HG02678 (cell line): ENCODE results near the gene RNASE8.
"Not testable (repeated sequence)": the region's sequence is repeated elsewhere in the genome, so short reads cannot be mapped to it uniquely, and the experiment has no call there.

Experiments used
- ATAC-seq: cut with Tn5 transposase; IDR thresholded peaks from one replicate; pipeline ENCODE4 v1.9.1; 2021; ENCODE audit warnings: mild to moderate bottlenecking, moderate library complexity; ENCODE audit not compliant: unreplicated experiment

RNASE8 gene

DNA sequence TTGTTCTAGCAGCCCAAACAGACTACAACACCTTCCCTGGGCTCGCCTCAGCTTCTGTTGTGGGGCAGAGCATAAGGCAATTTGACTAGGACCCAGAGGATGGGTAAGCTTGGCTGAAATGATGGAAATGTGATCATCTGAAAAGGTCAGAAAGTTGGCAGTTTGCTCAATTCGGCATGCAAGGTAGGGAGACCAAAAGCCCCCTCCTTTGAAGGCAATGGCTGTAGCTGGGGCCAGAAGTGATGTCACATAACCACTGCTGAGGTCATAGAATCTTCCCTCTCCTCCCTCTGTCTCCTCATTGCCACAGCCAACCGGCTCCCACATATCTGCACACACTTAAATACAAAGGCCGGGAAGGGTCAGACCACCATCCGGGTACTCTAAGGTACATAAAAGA lies 27.7 kb upstream of the RNASE8 start, which contains the start of gene TPPP2:
Gene TPPP2 (plus strand): TSS at position 301 of the 400 bp plus-strand sequence. CDS start 365 bp downstream, outside the sequence.
- no peak for ATAC-seq

DNA sequence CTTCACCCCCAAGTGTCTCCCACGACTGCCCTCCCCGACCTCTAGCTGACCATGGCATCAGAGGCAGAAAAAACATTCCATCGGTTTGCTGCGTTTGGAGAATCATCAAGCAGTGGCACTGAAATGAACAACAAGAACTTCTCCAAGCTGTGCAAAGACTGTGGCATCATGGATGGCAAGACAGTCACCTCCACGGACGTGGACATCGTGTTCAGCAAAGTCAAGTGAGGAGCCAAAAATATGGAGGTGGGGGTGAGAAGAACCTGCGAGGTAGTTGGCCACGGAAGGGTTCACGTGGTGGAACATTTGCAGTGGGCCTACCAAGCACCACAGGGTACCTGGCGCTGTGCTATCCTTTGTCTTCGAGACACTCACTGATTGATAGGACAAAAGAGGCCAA lies 27.1 kb upstream of the RNASE8 start:
- ATAC-seq, result no peak

DNA sequence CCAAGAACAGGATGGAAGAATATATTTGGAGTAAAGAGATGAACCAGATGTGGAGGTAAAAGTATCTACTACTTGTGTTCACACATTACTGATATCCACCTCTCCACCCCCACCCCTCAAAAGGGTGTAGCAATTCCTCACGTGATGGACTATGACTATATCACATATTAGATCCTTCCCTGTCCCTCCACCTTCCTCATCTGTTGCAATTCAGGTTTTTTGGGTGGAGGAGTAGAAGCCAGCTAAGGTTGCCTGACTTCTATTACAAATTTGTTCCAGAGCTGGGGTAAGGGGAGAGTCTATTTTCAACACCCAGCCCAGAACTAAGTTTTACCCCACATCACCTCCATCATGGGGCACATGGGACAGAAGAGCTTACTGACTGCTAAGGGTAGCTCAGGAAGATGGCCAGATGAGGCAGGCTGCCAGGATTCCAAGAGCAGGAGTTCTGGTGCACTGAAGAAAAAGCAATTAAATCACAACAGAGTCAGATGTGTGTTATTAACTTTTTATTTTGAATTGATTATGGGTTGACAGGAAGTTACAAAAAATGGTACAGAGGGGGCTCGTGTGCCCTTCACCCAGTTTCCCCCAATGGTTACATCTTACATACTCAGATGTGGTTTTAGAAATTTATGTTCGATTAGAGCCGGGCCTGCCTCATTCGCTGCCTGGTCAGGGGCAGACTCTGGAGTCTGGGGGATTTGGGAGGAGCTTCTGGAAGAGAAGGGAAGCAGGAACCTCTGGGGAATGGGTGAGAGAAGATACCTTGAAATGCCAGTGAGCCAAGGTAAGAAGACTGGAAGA lies 25.1 kb upstream of the RNASE8 start:
- no peak for ATAC-seq

DNA sequence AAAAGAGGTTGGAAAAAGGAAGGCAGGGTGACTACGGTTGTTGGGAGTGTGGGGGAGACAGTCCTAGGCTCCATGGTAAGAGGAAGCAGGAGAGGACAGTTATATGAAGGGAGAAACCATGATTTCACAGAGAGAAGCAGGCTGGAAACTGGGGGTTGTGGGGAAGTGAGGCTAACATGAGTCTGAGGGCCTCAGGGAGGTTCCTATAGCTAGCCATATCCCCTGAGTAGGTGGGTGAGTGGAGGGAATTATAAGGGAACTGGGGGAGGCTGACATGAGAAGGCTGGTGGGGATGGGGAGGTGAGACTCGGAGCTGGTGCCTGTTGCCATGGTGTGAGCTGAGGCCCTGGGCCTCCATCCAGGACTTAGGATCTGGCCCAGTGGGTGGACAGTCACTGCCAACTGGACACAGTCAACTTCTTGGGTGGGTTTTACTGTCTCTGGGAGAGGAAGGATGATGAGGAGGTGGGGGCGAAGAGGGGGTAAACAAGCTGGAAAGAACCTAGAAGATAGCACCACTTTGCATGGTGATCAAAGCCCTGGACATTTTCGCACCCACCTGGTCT lies 24.4 kb upstream of the RNASE8 start:
- ATAC-seq, result no peak

DNA sequence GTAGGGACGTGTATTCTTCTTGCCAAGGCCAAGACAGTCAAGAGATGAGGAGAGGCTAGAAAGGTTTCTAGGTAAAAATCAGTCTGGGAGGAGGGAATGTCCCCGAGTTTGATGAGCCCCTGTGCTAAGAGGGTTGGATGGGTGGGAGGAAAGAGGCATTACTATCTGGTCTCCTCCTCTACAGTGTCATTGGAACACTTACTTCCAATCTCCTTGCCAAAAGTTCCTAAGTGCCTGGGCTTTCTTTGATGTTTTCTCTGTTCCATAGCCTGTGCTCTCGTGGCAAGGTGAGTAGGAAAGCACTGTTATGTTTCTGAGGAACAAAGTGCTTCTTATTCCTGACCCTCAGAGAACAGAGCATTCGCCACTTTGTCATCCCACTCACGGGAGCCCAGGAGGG lies 22.9 kb upstream of the RNASE8 start, which contains the start of gene RNASE13:
Gene RNASE13 (minus strand): TSS at position 101 of the 400 bp plus-strand sequence. CDS start 519 bp downstream, outside the sequence.
- ATAC-seq, result no peak

DNA sequence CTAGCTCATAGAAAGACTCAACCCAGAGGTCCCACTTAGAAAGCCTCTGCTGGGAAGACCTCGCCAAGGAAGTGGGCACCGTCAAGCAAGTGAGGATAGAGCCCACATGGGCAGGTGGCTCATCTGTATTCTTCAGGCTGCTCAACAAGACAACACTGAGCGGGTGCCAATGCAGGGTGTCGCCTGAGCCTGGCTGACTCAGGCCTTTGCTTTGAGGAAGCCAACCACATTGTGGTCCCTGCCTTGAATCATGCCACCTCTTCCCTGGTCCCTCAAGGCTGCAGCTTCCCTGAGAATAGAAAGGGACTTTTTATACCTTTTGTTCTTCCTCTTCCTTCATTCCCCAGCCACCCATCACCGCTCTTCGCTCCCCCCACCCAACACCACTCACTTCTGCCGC lies 20.9 kb upstream of the RNASE8 start:
- ATAC-seq, result no peak

DNA sequence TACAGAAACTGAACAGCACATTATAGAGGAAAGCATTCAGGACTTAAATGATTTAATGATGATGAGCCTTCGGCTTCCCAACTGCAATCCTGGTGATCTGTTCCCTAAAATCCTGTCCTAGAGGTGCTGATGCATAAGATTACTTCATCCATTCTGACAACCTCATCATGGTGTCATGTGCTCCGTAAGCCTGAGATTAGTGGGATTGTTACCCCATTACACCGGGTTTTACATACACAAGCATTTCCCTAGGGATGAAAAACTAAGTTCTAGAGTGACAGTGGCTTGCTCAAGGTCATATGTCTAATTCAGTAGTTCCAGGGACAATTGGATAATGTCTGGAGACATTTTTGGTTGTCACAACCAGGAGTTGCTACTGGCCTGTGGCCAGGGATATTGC lies 20.5 kb upstream of the RNASE8 start:
- ATAC-seq, result no peak

DNA sequence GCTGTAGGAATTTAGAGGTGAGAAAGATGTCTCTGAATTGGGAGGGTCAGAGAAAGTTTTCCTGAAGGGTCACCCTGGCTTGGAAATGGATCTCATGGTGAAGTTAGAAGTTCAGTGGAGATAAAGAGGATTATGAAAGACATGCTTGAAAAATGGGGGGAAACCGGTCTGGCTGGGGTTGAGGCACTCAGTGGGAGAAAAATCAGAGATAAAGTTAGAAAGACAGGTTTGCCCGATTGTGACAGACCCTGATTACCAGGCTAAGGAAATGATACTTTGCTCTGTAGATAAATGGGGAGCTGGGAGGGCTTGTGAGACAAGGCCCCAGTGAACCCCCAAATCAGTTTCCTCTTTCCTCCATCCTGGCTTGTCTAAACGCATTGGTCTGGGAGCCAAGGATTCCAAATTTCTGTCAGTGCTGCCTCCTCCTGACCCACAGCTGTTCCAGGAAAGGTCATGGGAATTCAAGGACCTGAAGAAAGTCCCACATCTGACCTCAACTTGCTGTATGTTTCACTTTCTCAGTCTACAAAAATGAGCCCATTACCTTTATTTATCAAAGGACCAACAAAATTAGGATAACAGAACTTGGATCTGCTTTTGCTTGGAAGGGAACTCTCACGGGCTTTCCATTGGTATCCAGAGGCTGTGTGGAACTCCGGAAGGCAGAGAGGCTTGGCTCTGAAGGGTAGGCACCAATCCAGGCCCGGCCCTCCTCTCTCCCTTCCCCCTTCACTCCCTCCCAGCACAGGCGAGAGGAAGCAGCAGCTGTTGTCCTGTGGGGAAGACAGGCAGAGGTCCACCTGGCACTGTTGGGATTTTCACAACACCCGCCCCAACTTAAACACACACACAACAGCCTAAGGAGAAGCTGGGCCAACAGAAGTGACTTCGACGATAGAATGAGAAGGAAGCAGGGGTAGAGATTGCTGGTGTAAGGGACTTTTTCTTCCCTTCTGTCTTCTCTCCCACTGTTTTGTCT lies 18.9 kb upstream of the RNASE8 start:
- no peak for ATAC-seq

DNA sequence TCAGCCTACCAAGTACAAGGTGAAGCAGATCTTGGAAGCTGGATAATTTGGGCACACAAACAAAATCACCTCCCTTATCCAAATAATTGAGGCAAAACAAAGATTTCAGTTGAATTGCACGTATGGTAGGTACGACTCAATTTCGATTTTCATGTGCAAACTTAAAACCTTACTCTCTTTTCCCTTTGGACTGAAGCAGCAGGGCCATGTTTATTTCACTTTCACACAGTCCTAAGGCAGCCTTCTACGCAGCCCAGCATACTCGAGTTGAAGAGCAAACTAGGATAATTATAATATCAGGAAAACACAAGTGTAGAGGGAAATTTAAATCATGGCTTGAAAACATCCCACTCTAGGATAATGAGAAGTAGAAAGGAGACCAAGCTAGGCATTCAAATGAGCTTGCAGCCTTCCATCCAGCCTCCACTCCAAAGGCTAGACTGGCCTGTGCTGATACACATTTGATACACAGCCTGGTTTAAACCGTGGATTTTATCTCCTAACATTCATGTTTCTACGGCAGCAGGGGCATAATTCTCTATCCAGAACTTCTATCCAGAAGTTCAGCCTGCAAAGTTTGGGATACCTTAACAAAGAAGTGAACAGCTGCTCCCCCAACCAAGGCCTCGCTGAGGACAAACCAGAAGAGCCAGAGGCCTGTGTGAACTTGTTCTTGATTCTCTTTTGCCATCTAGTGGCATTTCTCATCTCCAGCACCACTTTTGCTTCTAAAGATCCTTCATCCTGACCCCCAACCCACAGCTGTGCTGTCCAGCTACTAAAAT lies 17.8 kb upstream of the RNASE8 start:
- ATAC-seq, result no peak

DNA sequence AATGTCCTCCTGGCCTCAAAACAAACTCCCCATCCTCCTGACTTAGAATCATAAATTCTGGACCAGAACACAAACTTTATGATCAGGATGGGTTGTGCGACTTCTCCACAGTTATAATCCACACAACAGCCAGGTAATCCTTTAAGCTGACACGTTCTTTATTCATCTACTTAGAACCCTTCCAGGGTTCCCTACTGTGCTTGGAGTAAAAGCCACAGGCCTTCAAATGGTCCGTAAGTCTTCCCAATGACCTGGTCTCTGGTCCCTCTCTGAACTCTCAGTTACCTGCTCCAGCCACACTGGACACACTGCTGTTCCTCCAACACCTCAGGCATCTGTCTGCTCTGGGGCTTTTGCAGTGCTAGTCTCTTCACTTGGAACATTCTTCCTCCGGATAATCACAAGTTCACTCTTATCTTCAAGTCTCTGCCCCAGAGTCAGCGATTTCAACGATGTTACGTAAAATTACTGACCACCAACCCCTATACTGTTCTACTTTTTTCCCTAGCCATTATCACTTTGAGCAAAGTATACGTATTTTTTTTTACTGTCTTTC lies 17.2 kb upstream of the RNASE8 start:
- no peak for ATAC-seq

DNA sequence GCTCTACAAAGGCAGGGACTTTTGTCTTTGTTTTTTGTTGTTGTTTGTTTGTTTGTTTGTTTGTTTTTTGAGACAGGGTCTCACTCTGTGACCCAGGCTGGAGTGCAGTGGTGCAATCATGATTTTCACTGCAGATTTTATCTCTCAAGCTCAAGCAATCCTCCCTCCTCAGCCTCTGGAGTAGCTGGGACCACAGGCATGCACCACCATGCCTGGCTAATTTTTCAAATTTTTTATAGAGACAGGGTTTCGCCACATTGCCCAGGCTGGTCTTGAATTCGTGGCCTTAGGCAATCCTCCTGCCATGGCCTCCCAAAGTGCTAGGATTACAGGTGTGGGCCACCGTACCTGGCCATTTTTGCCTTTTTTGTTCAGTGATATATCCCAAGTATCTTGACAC lies 16.7 kb upstream of the RNASE8 start:
- ATAC-seq, result not testable (repeated sequence)

DNA sequence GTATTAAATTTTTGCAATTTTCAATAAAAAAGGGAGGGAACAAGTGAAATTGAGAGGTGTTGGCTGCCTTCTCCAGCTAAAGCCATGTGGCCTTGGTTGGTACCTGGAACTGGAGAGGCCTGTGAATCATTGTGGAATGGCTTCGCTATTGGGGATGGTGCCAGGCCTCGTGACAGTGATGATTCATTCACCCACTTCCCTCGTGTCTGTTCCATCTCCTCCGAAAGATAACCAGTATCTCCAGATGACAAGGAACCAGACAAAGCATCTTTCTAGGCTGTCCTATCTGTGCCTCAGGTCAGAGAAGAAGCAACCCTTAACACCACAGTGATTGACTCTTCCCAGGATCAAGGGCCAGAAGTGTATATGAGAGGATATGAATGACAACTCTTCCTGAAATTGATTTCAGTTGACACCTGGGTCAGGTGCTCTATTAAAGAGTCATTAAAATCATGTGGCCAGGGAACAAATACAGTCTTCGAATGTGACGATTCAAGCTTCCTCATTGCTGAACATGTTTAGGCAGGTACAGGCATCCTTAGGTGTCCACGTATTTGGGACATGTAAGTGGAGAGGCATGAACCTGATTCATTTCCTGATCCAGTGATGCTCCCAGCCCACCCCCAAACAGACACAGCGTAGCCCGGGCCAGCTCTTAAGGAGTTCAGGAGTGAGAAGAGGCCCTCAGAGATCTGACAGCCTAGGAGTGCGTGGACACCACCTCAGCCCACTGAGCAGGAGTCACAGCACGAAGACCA lies 15.8 kb upstream of the RNASE8 start, which contains the start of gene RNASE7:
Gene RNASE7 (plus strand): TSS at position 687 of the 758 bp plus-strand sequence. CDS start 631 bp downstream, outside the sequence.
- ATAC-seq, result no peak

DNA sequence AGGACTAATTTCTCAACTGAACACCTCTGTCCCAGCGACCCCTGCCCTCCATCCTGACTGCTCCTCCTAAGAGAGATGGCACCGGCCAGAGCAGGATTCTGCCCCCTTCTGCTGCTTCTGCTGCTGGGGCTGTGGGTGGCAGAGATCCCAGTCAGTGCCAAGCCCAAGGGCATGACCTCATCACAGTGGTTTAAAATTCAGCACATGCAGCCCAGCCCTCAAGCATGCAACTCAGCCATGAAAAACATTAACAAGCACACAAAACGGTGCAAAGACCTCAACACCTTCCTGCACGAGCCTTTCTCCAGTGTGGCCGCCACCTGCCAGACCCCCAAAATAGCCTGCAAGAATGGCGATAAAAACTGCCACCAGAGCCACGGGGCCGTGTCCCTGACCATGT lies 14.7 kb upstream of the RNASE8 start:
- ATAC-seq, result no peak

DNA sequence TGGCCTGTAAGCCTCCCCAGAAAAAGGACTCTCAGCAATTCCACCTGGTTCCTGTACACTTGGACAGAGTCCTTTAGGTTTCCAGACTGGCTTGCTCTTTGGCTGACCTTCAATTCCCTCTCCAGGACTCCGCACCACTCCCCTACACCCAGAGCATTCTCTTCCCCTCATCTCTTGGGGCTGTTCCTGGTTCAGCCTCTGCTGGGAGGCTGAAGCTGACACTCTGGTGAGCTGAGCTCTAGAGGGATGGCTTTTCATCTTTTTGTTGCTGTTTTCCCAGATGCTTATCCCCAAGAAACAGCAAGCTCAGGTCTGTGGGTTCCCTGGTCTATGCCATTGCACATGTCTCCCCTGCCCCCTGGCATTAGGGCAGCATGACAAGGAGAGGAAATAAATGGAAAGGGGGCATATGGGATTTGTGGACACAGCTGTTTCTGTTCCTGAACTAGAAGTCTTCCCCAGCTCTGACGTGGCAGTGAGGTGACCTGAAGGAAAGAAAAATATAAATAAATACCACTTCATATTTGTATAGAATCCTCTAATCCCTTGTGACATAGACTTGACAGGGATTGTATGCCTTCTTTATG lies 14.1 kb upstream of the RNASE8 start:
- no peak for ATAC-seq

DNA sequence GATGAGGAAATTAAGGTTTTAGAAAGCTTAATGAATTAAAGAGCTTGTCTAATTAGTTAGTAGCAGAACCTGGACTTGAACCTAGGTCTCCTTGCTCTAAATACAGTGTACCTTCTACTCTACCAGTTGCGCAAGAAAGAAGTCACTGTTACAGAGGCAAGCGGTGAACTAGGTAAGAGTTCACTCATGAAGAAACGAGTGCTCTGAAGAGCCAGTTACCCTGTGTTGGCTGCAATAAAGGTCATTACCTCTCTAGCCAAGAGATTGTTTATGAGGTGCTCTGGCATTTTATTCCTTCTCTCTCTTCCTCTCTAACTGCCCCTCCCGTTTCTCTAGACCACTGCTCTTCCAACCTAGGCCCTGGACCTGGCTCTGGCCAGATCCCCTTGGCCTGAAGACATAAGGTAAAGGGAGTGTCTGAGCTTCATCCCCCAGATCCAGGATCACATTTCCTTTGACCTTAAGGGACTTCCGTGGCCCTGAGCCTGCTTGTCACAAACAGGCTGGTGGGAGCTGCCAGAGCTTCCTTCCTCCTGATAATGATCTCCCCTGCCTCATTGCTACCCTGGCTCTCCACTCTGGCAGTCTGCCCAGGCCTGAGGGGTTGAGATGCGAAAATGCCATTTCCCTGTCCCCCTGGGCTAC lies 13.5 kb upstream of the RNASE8 start:
- ATAC-seq, result no peak

DNA sequence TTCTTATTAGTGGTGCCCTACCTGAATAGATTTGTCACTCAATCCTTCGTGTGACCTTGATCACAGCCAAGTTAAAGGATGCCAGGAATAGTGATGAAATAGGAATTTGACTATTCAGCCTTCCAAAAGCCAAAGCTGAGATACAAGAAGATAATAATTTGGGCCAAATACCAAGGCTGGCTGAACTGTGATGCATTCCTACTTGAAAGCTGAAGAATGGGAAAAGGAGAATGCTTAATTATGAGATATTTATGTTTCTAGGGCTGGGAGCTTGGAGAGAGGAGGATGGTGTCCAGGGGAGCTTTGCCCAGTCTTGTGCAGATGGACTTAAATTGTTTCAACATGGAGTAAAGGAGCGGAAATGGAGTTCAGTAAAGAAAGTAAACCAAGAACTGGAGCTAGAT lies 10.2 kb upstream of the RNASE8 start:
- ATAC-seq, result no peak

DNA sequence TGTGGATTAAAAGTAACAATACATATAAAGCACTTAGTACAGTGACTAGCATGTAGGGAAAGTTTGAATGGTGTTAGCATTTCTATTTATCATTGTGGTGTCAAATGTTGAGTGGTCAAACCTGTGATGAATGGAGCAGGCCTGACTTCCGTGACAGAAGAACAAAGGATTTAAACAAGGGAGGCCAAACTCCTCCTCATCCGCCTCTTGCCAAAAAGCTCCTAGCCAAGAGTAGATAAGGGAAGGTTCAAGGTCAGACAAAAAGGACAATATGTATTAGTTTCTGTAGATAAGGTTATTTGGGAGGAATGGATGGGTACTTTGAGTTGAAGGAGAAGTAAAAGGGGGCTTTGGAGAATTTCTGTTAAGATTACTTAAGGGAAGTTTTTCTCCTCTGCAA lies 9.0 kb upstream of the RNASE8 start:
- no peak for ATAC-seq

DNA sequence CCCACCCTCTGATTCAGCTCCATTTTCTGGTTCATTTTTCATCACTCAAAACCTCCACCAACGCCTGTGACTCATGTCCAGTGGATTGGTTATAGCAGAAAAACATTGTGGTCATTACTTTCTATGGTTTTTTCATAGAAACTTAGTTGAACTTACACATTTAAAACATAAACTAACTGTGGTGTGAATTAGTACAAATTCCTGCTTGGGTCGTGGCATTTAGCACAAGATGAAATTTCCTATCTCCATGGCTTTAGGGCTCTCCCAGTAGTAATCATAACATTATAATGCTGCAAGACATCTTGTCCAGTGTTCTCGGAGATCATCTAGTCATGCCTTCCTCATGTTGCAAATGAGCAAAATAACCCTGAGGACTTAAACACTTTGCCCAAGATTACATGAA lies 8.3 kb upstream of the RNASE8 start:
- ATAC-seq, result no peak
